WTC11 (cell line): Measurements from ENCODE around the gene AGFG2. TPM values are rescaled to one million over a fixed set of nuclear protein-coding genes. Genes with fewer than 3 reads are reported as not detected.

ENCODE experiments used
- ATAC-seq: fragments of 200-7000 bp; cut with Tn5 transposase; 2 replicates; pipeline ENCODE4 v1.10.0; 2021; ENCODE audit warnings: mild to moderate bottlenecking, moderate library complexity
- CTCF ChIA-PET: fragments of 300-600 bp; sonication (Branson Sonifier 250); formaldehyde crosslinking; loops from one replicate; lab custom pipeline; 2021; ENCODE audit warnings: antibody characterized with exemption; lab: Charles Lee
- POLR2A ChIA-PET: fragments of 350-600 bp; sonication (Branson Sonifier 250); formaldehyde crosslinking; loops from one replicate; lab custom pipeline; 2021; ENCODE audit warnings: antibody characterized with exemption; lab: Charles Lee
- DNase-seq: peaks from one replicate; pipeline ENCODE4 v3.0.0; 2021; ENCODE audit warnings: low spot score
- H3K27ac Mint-ChIP-seq: 2 replicates; pipeline ENCODE4 v1.8.0; 2021; ENCODE audit warnings: mixed read lengths
- H3K27me3 Mint-ChIP-seq: 2 replicates; pipeline ENCODE4 v1.8.0; 2021; ENCODE audit warnings: low read depth, mild to moderate bottlenecking, moderate library complexity, mixed read lengths
- H3K36me3 Mint-ChIP-seq: 2 replicates; pipeline ENCODE4 v1.8.0; 2021; ENCODE audit warnings: mixed read lengths
- H3K4me1 Mint-ChIP-seq: 2 replicates; pipeline ENCODE4 v1.8.0; 2022; ENCODE audit warnings: mixed read lengths
- H3K4me3 Mint-ChIP-seq: 2 replicates; pipeline ENCODE4 v1.8.0; 2021; ENCODE audit warnings: mild to moderate bottlenecking, moderate library complexity, mixed read lengths
- H3K9me3 Mint-ChIP-seq: 2 replicates; pipeline ENCODE4 v1.8.0; 2021; ENCODE audit warnings: mixed read lengths
- CBFB ChIP-seq: sonication (generic); formaldehyde crosslinking; IDR thresholded peaks from 2 replicates; pipeline ENCODE4 v1.8.1; 2022; ENCODE audit warnings: mild to moderate bottlenecking, low read depth, missing genetic modification reagents
- GABPB1 ChIP-seq: sonication (generic); formaldehyde crosslinking; IDR thresholded peaks from 2 replicates; pipeline ENCODE4 v1.8.1; 2023; ENCODE audit warnings: mild to moderate bottlenecking, missing genetic modification reagents
- GRHL2 ChIP-seq: fragments of 250-450 bp; sonication (Bioruptor Pico); IDR thresholded peaks from 2 replicates; pipeline ENCODE4 v1.8.0; 2022; ENCODE audit warnings: mild to moderate bottlenecking, moderate library complexity; ENCODE audit not compliant: insufficient replicate concordance, severe bottlenecking
- KAT7 ChIP-seq: sonication (generic); formaldehyde crosslinking; IDR thresholded peaks from 2 replicates; pipeline ENCODE4 v1.8.1; 2023; ENCODE audit warnings: missing genetic modification reagents, mild to moderate bottlenecking, borderline replicate concordance
- NFYB ChIP-seq: sonication (generic); formaldehyde crosslinking; conservative IDR thresholded peaks from 2 replicates; pipeline ENCODE4 v1.8.0; 2022; ENCODE audit warnings: low read depth, missing genetic modification reagents
- NR2C2 ChIP-seq: sonication (generic); formaldehyde crosslinking; IDR thresholded peaks from 2 replicates; pipeline ENCODE4 v1.8.0; 2022; ENCODE audit warnings: mild to moderate bottlenecking, missing genetic modification reagents
- OVOL2 ChIP-seq: fragments of 250-450 bp; sonication (Bioruptor Pico); IDR thresholded peaks from 2 replicates; pipeline ENCODE4 v1.9.0; 2021; ENCODE audit warnings: mild to moderate bottlenecking, borderline replicate concordance
- SMAD4 ChIP-seq: sonication (generic); formaldehyde crosslinking; IDR thresholded peaks from 2 replicates; pipeline ENCODE4 v1.8.0; 2022; ENCODE audit warnings: mild to moderate bottlenecking, missing genetic modification reagents
- SOX15 ChIP-seq: fragments of 250-450 bp; sonication (Bioruptor Pico); IDR thresholded peaks from 2 replicates; pipeline ENCODE4 v1.9.0; 2021; ENCODE audit warnings: mild to moderate bottlenecking
- TCF7 ChIP-seq: sonication (generic); formaldehyde crosslinking; IDR thresholded peaks from 2 replicates; pipeline ENCODE4 v1.8.0; 2022; ENCODE audit warnings: mild to moderate bottlenecking, low read depth, missing genetic modification reagents, moderate library complexity
- ZNF121 ChIP-seq: sonication (generic); formaldehyde crosslinking; IDR thresholded peaks from 2 replicates; pipeline ENCODE4 v1.8.0; 2023; ENCODE audit warnings: missing genetic modification reagents
- ZNF263 ChIP-seq: sonication (generic); formaldehyde crosslinking; IDR thresholded peaks from 2 replicates; pipeline ENCODE4 v1.8.1; 2022; ENCODE audit warnings: low read depth, mild to moderate bottlenecking, moderate library complexity, missing genetic modification reagents
- total RNA-seq: library from RNA; stranded (reverse); gene quantifications from 3 replicates; pipeline ENCODE4 v1.2.3, GENCODE V29; 2021
- TF ChIP-seq, protein P1 (sequence below): fragments of 250-450 bp; sonication (Bioruptor Pico); IDR thresholded peaks from 2 replicates; pipeline ENCODE4 v1.8.0; 2021; ENCODE audit warnings: mild to moderate bottlenecking
- TF ChIP-seq, protein P2 (sequence below): sonication (generic); formaldehyde crosslinking; IDR thresholded peaks from 2 replicates; pipeline ENCODE4 v1.8.0; 2023; ENCODE audit warnings: missing genetic modification reagents
- TF ChIP-seq, protein P3 (sequence below): sonication (generic); formaldehyde crosslinking; IDR thresholded peaks from 2 replicates; pipeline ENCODE4 v1.8.0; 2022; ENCODE audit warnings: mild to moderate bottlenecking, missing genetic modification reagents
- TF ChIP-seq, protein P4 (sequence below): sonication (generic); formaldehyde crosslinking; IDR thresholded peaks from 2 replicates; pipeline ENCODE4 v1.8.0; 2022; ENCODE audit warnings: mild to moderate bottlenecking, missing genetic modification reagents

AGFG2 gene
- total RNA-seq, 1 experiment from 2014 or later = 6.4 TPM

DNA sequence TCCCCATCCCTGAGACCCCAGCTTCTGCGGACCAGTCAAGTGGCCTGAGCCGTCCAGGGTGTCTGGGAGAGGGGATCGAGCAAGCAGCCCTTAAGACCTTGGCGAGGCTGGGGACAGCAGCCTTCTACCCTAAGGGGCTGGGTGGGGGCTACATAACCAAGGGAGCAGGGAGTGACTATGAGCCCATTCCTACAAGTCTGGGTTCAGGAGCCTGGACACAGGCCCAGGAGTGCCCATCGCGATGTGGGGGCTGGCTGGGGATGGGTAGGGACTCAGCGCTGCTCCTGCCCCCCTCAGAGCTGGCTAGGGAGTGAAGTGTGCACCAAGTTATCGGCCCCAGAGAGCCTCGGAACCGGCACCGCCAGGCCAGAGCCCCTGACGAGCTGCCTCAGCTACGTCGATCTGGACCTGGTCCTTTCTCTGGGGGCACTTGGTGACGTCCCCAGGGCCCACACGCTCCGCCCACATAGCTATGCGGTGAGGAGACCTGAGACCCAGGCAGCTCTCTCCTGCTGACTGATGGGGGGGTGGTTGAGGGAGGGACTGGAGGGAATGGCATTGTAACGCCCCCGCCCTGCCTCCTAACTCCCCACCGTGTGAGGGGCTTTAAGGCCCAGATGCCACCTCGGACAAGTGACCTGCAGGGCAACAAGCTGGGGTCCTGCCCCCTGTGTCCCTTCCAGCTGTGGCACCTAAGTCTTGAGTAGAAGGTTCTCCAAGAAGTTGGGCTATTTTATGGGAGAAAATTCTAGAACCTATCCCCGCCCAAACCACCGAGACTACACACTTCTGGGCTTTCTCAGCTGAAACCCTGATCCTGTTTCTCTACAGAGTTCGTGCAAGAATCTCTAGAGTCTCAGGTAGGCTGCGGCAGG is 32.2 kb downstream of the AGFG2 start:
- Mint-ChIP-seq H3K4me1 (peaks cover 41% of the 10 kb centered on the region), H3K27me3 (peaks cover 11% of the 10 kb centered on the region), H3K9me3 (no peaks in the 10 kb centered on the region), H3K36me3 (no peaks in the 10 kb centered on the region), H3K27ac (no peak overlapping the region), H3K4me3 (peak overlapping the region; percentile 61)
- ATAC-seq = peak; percentile 2
- CTCF ChIA-PET = interaction anchor here (0.5 to 3.6 kb wide), 21 partner anchors 12 to 304 kb away, joined by 3 to 51 read pairs (median 4); partner anchors contain the start of genes FBXO24, GNB2, LRCH4 and MOSPD3
- POLR2A ChIA-PET = interaction anchor here (0.6 to 1.8 kb wide), 8 partner anchors 14 to 142 kb away, joined by 3 to 24 read pairs (median 4); partner anchors contain the start of genes AGFG2, FBXO24, LRCH4 and MEPCE
- DNase-seq = no peak
- TF ChIP-seq CBFB (CRISPR knock-in tag) (no peak), GABPB1 (peak; percentile 24; the same call in 1 of the 2 replicates)

DNA sequence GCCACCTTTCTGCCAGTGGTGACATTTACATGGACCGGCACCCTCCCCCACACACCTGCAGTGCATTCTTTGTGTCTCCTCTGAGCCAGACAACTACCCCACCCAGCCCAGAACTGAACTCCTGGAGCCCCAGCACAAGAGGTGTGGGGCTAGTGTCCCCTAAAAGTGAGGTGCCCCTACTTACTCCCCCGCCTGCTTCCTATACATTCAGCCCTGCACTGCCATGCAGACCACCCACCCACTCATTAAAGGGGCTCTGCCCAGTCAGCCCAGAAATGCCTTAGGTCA is 32.8 kb downstream of the AGFG2 start:
- Mint-ChIP-seq H3K9me3 (no peaks in the 10 kb centered on the region), H3K4me3 (no peak overlapping the region), H3K4me1 (peaks cover 41% of the 10 kb centered on the region), H3K36me3 (0 out of 2 replicates have a peak, but pooled peaks cover 3% of the 10 kb centered on the region), H3K27me3 (peaks cover 11% of the 10 kb centered on the region), H3K27ac (peak overlapping the region; percentile 87)
- CTCF ChIA-PET = interaction anchor here (0.5 to 3.6 kb wide), 13 partner anchors 12 to 303 kb away, joined by 3 to 51 read pairs (median 4); partner anchors contain the start of genes FBXO24, GNB2, LRCH4 and MOSPD3
- no peak for DNase-seq
- ATAC-seq = no peak
- POLR2A ChIA-PET = interaction anchor here (0.9 to 1.8 kb wide), 6 partner anchors 13 to 141 kb away, joined by 3 to 24 read pairs (median 4); partner anchors contain the start of genes AGFG2, FBXO24, LRCH4 and MOSPD3
- TF ChIP-seq SOX15 (CRISPR knock-in tag) = no peak
- TF ChIP-seq, protein P1, sequence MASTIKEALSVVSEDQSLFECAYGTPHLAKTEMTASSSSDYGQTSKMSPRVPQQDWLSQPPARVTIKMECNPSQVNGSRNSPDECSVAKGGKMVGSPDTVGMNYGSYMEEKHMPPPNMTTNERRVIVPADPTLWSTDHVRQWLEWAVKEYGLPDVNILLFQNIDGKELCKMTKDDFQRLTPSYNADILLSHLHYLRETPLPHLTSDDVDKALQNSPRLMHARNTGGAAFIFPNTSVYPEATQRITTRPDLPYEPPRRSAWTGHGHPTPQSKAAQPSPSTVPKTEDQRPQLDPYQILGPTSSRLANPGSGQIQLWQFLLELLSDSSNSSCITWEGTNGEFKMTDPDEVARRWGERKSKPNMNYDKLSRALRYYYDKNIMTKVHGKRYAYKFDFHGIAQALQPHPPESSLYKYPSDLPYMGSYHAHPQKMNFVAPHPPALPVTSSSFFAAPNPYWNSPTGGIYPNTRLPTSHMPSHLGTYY (CRISPR knock-in tag) = no peak
- no peak for TF ChIP-seq KAT7 (CRISPR knock-in tag)
- TF ChIP-seq TCF7 (CRISPR knock-in tag) = no peak
- no peak for TF ChIP-seq SMAD4 (CRISPR knock-in tag)
- TF ChIP-seq, protein P2, sequence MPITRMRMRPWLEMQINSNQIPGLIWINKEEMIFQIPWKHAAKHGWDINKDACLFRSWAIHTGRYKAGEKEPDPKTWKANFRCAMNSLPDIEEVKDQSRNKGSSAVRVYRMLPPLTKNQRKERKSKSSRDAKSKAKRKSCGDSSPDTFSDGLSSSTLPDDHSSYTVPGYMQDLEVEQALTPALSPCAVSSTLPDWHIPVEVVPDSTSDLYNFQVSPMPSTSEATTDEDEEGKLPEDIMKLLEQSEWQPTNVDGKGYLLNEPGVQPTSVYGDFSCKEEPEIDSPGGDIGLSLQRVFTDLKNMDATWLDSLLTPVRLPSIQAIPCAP (CRISPR knock-in tag) = no peak
- no peak for TF ChIP-seq ZNF121 (CRISPR knock-in tag)
- TF ChIP-seq, protein P3, sequence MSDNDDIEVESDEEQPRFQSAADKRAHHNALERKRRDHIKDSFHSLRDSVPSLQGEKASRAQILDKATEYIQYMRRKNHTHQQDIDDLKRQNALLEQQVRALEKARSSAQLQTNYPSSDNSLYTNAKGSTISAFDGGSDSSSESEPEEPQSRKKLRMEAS = no peak
- TF ChIP-seq, protein P4, sequence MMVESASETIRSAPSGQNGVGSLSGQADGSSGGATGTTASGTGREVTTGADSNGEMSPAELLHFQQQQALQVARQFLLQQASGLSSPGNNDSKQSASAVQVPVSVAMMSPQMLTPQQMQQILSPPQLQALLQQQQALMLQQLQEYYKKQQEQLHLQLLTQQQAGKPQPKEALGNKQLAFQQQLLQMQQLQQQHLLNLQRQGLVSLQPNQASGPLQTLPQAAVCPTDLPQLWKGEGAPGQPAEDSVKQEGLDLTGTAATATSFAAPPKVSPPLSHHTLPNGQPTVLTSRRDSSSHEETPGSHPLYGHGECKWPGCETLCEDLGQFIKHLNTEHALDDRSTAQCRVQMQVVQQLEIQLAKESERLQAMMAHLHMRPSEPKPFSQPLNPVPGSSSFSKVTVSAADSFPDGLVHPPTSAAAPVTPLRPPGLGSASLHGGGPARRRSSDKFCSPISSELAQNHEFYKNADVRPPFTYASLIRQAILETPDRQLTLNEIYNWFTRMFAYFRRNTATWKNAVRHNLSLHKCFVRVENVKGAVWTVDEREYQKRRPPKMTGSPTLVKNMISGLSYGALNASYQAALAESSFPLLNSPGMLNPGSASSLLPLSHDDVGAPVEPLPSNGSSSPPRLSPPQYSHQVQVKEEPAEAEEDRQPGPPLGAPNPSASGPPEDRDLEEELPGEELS (CRISPR knock-in tag) = no peak
- no peak for TF ChIP-seq NFYB (CRISPR knock-in tag)
- no peak for TF ChIP-seq GRHL2 (CRISPR knock-in tag)
- no peak for TF ChIP-seq ZNF263 (CRISPR knock-in tag)
- no peak for TF ChIP-seq OVOL2 (CRISPR knock-in tag)
- TF ChIP-seq NR2C2 (CRISPR knock-in tag) = no peak
